K562 treated with DMSO at 1 percent for 4 hours (cell line): ENCODE results near the gene ZMIZ1. TPM values are rescaled to one million over a fixed set of nuclear protein-coding genes. Genes with fewer than 3 reads are reported as not detected.

Source experiments
- total RNA-seq: library from RNA; unstranded; fragments of 300-600 nt; gene quantifications from 2 replicates; pipeline ENCODE4 v1.2.3, GENCODE V29; 2022; ENCODE audit not compliant: insufficient read depth

ZMIZ1 gene
- total RNA-seq: 18.9 and 28.5 TPM in 2 replicates

GRCh38 chr10:79068562-79069324, at the start of gene ZMIZ1:
ZMIZ1 (plus strand) TSS chr10:79068966; CDS start chr10:79201633, 132,667 bp downstream.

GRCh38 chr10:79347226-79347893, 278.6 kb downstream of the ZMIZ1 start, which contains the start of gene PPIF:
PPIF (plus strand) TSS chr10:79347469; CDS start chr10:79347549, 80 bp downstream.

